SK-N-MC (cell line): ENCODE measurements around the gene ZNF473.

ENCODE experiments used
- DNase-seq: peaks from one replicate; pipeline ENCODE4 v3.0.0-alpha.2; 2011; ENCODE audit warnings: low read depth, low spot score
- H3K27ac ChIP-seq: fragments of 200-600 bp; sonication (generic); 2 replicates; pipeline ENCODE4 v1.5.1; 2016; ENCODE audit warnings: mixed run types
- H3K36me3 ChIP-seq: fragments of 200-600 bp; sonication (generic); 2 replicates; pipeline ENCODE4 v1.6.1; 2017; ENCODE audit warnings: antibody characterized with exemption, low read length, mixed read lengths; ENCODE audit not compliant: insufficient read depth
- H3K4me3 ChIP-seq: fragments of 200-600 bp; sonication (generic); 2 replicates; pipeline ENCODE4 v1.5.1; 2016
- H3K9ac ChIP-seq: fragments of 200-600 bp; sonication (generic); 2 replicates; pipeline ENCODE4 v1.8.0; 2017; ENCODE audit warnings: mixed run types, mixed read lengths; ENCODE audit not compliant: insufficient read length
- H3K9me3 ChIP-seq: fragments of 200-600 bp; sonication (generic); 2 replicates; pipeline ENCODE4 v1.6.1; 2017; ENCODE audit warnings: low read depth, mild to moderate bottlenecking, antibody characterized with exemption, low read length, moderate library complexity, mixed read lengths
- EZH2 ChIP-seq: fragments of 200-600 bp; sonication (generic); IDR thresholded peaks from one replicate; pipeline ENCODE4 v1.6.1; 2017; ENCODE audit warnings: antibody characterized with exemption
- FOXP2 ChIP-seq: optimal IDR thresholded peaks from 2 replicates; pipeline ENCODE3; 2011; ENCODE audit warnings: mild to moderate bottlenecking, moderate library complexity; ENCODE audit not compliant: insufficient read depth; ENCODE audit errors: extremely low read length, control extremely low read depth
- POLR2AphosphoS5 ChIP-seq: IDR thresholded peaks from 2 replicates; pipeline ENCODE4 v1.6.1; 2012; ENCODE audit warnings: mild to moderate bottlenecking, low read depth, low read length, borderline replicate concordance

ZNF473 gene

DNA sequence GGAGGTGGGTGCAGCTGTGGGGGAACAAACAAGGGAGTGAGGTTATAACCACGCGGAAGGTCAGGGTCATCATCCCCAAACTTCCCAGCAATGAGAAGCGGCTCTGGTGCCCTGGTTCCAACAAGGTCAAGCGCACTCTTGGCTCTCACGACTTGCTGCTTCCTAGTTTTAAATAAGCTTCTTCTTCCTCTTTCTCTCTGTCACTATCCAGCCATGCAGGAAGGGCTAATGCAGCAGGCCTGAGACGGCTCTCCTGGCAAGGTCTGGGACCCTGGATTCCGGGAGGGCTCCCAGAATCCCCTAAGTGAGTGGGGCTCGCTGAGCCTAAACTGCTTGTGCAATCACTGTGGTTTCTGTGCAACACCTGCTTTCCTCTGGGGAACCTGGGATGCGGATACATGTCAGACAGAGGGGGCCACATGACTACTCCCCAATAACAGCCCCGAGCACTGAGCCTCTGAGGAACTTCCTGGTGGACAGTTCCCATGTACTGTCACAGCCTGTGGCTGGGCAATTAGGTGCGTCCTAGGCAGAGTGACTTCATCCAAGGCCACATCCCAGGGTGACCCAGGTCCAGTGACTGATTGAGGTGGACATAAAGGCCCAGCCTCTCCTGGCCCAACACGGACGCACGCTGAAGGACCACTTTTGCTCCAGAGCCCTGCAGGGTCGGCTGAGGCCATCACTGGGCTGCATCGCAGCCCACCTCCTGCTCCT lies 24.8 kb upstream of the ZNF473 start:
- Histone ChIP-seq H3K36me3 (peaks cover 6% of the 10 kb centered on the region; the same call in 1 of the 2 replicates), H3K9ac (no peak overlapping the region), H3K27ac (no peak overlapping the region), H3K9me3 (no peaks in the 10 kb centered on the region), H3K4me3 (no peak overlapping the region)
- no peak for DNase-seq
- TF ChIP-seq POLR2AphosphoS5 (no peak), EZH2 (no peak), FOXP2 (no peak)

GRCh38 chr19:50001775-50002174 lies 24.0 kb upstream of the ZNF473 start:
- Histone ChIP-seq H3K27ac (no peak overlapping the region), H3K4me3 (no peak overlapping the region), H3K9me3 (no peaks in the 10 kb centered on the region), H3K36me3 (peaks cover 7% of the 10 kb centered on the region), H3K9ac (no peak overlapping the region)
- TF ChIP-seq FOXP2 (no peak), POLR2AphosphoS5 (no peak), EZH2 (no peak)
- no peak for DNase-seq

GRCh38 chr19:50002386-50002960 lies 23.3 kb upstream of the ZNF473 start:
- no peak for DNase-seq
- H3K36me3 ChIP-seq = peaks cover 12% of the 10 kb centered on the region
- H3K9ac ChIP-seq = no peak overlapping the region
- H3K9me3 ChIP-seq = no peaks in the 10 kb centered on the region
- H3K4me3 ChIP-seq = no peak overlapping the region
- TF ChIP-seq POLR2AphosphoS5 = no peak
- no peak for TF ChIP-seq FOXP2
- no peak for TF ChIP-seq EZH2
- no peak overlapping the region for H3K27ac ChIP-seq

GRCh38 chr19:50003254-50003788 lies 22.5 kb upstream of the ZNF473 start:
- no peak overlapping the region for H3K27ac ChIP-seq
- TF ChIP-seq FOXP2 (no peak), EZH2 (no peak)
- H3K4me3 ChIP-seq = no peak overlapping the region
- H3K36me3 ChIP-seq = peaks cover 12% of the 10 kb centered on the region
- no peak for DNase-seq
- no peaks in the 10 kb centered on the region for H3K9me3 ChIP-seq
- H3K9ac ChIP-seq = no peak overlapping the region

DNA sequence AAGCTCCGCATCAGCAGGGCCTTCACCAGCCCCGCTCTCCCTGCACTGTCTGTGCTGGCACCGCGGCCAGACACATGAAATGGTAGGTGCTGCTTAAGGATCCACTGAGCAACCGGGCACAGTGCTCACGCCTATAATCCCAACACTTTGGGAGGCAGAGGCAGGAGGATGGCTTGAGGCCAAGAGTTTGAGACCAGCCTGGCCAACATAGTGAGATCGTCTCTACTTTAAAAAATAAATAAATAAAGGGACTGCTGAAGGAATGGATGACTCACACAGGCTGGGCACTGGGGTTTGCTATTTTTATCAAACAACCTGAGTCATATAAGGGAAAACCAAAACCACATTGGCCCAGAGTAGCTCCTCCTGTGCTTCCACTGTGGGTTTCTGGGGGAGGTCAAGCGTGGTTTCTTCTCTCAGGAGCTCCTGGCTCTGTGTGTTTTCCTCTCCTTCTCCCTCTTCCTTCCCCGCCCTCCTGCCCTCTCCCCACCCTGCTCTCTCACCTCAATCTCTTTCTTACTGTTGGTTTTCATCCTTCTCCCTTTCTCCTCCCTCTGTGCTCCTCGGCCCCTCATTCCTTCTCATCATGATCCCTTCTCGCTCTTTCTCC lies 21.9 kb upstream of the ZNF473 start:
- no peak for TF ChIP-seq EZH2
- no peak for TF ChIP-seq POLR2AphosphoS5
- no peak for TF ChIP-seq FOXP2
- Histone ChIP-seq H3K9ac (no peak overlapping the region), H3K27ac (no peak overlapping the region), H3K4me3 (no peak overlapping the region), H3K36me3 (peaks cover 12% of the 10 kb centered on the region), H3K9me3 (no peaks in the 10 kb centered on the region)
- DNase-seq = no peak

GRCh38 chr19:50005428-50005827 lies 20.4 kb upstream of the ZNF473 start:
- Histone ChIP-seq H3K36me3 (peaks cover 10% of the 10 kb centered on the region), H3K9me3 (no peaks in the 10 kb centered on the region), H3K4me3 (no peak overlapping the region), H3K9ac (no peak overlapping the region), H3K27ac (no peak overlapping the region)
- TF ChIP-seq EZH2 = no peak
- no peak for TF ChIP-seq FOXP2
- TF ChIP-seq POLR2AphosphoS5 = no peak
- no peak for DNase-seq

- TF ChIP-seq POLR2AphosphoS5 (no peak), FOXP2 (no peak), EZH2 (no peak)
These were observed 18.6 kb upstream of the ZNF473 start for GRCh38 chr19:50007170-50007569.

DNA sequence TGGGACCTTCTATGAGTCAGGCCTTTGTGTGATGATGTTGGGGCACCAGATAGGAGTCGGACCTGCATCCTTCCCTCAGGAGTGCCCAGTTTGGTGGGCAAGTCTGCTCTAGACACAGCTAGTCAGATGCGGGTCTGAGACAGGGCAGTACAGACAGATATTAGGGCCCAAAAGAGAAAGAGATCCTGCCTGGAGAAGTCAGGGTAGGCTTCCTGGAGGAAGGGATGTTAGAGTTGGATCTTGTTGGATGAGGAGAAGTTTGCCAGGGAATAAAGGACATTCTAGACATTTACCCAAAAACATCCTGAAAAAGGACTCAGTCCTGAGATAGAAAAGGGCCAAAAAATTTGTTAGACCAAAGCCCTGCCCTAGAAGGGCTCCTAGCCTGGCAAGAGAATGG lies 17.9 kb upstream of the ZNF473 start:
- TF ChIP-seq FOXP2 = no peak
- TF ChIP-seq EZH2 = no peak
- no peak for TF ChIP-seq POLR2AphosphoS5
- peaks cover 7% of the 10 kb centered on the region for H3K36me3 ChIP-seq
- no peak overlapping the region for H3K4me3 ChIP-seq
- no peaks in the 10 kb centered on the region for H3K9me3 ChIP-seq
- no peak overlapping the region for H3K9ac ChIP-seq
- no peak for DNase-seq
- H3K27ac ChIP-seq = no peak overlapping the region

More at GRCh38 chr19:50007170-50007569, 18.6 kb upstream of the ZNF473 start:
- H3K9me3 ChIP-seq = no peaks in the 10 kb centered on the region
- H3K36me3 ChIP-seq = peaks cover 7% of the 10 kb centered on the region
- H3K4me3 ChIP-seq = no peak overlapping the region
- H3K27ac ChIP-seq = no peak overlapping the region
- H3K9ac ChIP-seq = no peak overlapping the region
- DNase-seq = no peak

DNA sequence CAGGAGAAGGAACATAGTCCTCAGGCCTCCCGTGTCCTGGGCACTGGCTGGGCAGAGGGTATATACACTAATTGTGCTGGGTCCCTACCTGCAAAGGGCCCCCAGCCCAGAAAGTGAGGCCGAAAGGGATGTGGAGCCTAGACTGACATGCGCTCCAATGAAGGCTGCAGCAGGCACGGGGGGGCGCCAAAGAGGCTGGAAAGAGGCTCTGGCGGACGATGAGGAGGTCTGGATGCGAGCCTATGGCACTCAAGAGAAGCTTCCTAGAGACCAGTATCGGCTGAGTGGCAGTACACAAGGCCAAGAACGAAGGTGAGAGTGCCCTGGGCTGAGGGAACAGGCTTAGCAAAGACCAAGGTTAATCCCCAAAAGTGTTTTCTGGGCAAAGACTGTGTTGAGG lies 17.3 kb upstream of the ZNF473 start:
- no peak for DNase-seq
- Histone ChIP-seq H3K27ac (no peak overlapping the region), H3K4me3 (no peak overlapping the region), H3K9ac (no peak overlapping the region), H3K9me3 (no peaks in the 10 kb centered on the region), H3K36me3 (peaks cover 12% of the 10 kb centered on the region)
- no peak for TF ChIP-seq POLR2AphosphoS5
- TF ChIP-seq EZH2 = no peak
- no peak for TF ChIP-seq FOXP2
